ENCODE results near the gene AP5M1. TPM values are rescaled to one million over a fixed set of nuclear protein-coding genes. Genes with fewer than 3 reads are reported as not detected.
"Not testable (repeated sequence)": the region's sequence is repeated elsewhere in the genome, so short reads cannot be mapped to it uniquely, and the experiment has no call there.

The AP5M1 gene
- total RNA-seq, 5 donors from 2014 or later (not counting 1 experiment from before 2014, with no cell fraction given): 44.4 to 56.9 (median 48.5) TPM

- H3K27ac Mint-ChIP-seq; H3K27me3 Mint-ChIP-seq; POLR2A ChIA-PET; H3K9me3 ChIP-seq; H3K4me3 Mint-ChIP-seq; H3K4me3 ChIP-seq (ENCODE audit: control insufficient read depth in 1 of 2, extremely low read depth in 1 of 2, low read length in 1 of 2); DNase-seq; H3K4me1 Mint-ChIP-seq; H3K36me3 ChIP-seq (ENCODE audit: control insufficient read depth in 2 of 2, extremely low read depth in 1 of 2, insufficient read depth in 1 of 2, low read length in 1 of 2); H3K4me1 ChIP-seq (ENCODE audit: control insufficient read depth in 1 of 2, extremely low read depth in 1 of 2, insufficient read depth in 2 of 2, low read length in 2 of 2); H3K36me3 Mint-ChIP-seq; H3K27ac ChIP-seq (ENCODE audit: low read length); ATAC-seq (replicated peaks in 1 of 4); CTCF ChIA-PET; H3K27me3 ChIP-seq (replicated peaks in 1 of 2; ENCODE audit: control insufficient read depth in 2 of 2, extremely low read depth in 1 of 2, insufficient read depth in 2 of 2, low read length in 1 of 2): not testable (repeated sequence)
- H3K9me3 Mint-ChIP-seq: peaks cover 0 to 38% (median 19%) of the 10 kb centered on the region in 3 donors
- WGBS (ENCODE audit: insufficient coverage): no CpG with 5 or more reads among the region's 31 CpGs
Observed at GRCh38 chr14:57333726-57334125, 65.0 kb downstream of the AP5M1 start.

GRCh38 chr14:57343545-57344297 is 75.0 kb downstream of the AP5M1 start:
- H3K27ac ChIP-seq (ENCODE audit: low read length); H3K27ac Mint-ChIP-seq; H3K9me3 Mint-ChIP-seq; H3K9me3 ChIP-seq; H3K27me3 ChIP-seq (replicated peaks in 1 of 2; ENCODE audit: control insufficient read depth in 2 of 2, extremely low read depth in 1 of 2, insufficient read depth in 2 of 2, low read length in 1 of 2); DNase-seq; ATAC-seq (replicated peaks in 1 of 4); H3K36me3 ChIP-seq (ENCODE audit: control insufficient read depth in 2 of 2, extremely low read depth in 1 of 2, insufficient read depth in 1 of 2, low read length in 1 of 2); H3K4me1 ChIP-seq (ENCODE audit: control insufficient read depth in 1 of 2, extremely low read depth in 1 of 2, insufficient read depth in 2 of 2, low read length in 2 of 2); CTCF ChIA-PET; H3K4me3 ChIP-seq (ENCODE audit: control insufficient read depth in 1 of 2, extremely low read depth in 1 of 2, low read length in 1 of 2); POLR2A ChIA-PET; H3K4me1 Mint-ChIP-seq; H3K36me3 Mint-ChIP-seq: not testable (repeated sequence)
- peak overlapping the region in 1 of 3 donors; percentile 28 for H3K4me3 Mint-ChIP-seq
- peaks cover 11 to 25% of the 10 kb centered on the region in 2 donors for H3K27me3 Mint-ChIP-seq
- 86% methylated on average over 27 of the region's 34 CpGs for WGBS (ENCODE audit: insufficient coverage)

GRCh38 chr14:57345106-57345505 is 76.3 kb downstream of the AP5M1 start:
- WGBS (ENCODE audit: insufficient coverage): 76% methylated on average over 7 of the region's 9 CpGs
- CTCF ChIA-PET: interaction anchor here in 1 of 2 donors (0.6 kb wide), 1 partner anchor 93 kb away, joined by 3 read pairs; no protein-coding TSS in a partner anchor
- peaks cover 0 to 4% (median 4%) of the 10 kb centered on the region in 3 donors for H3K9me3 Mint-ChIP-seq
- Histone ChIP-seq H3K9me3 (no peaks in the 10 kb centered on the region), H3K4me1 (ENCODE audit: control insufficient read depth in 1 of 2, extremely low read depth in 1 of 2, insufficient read depth in 2 of 2, low read length in 2 of 2) (no peaks in the 10 kb centered on the region), H3K27ac (ENCODE audit: low read length) (no peak overlapping the region), H3K36me3 (ENCODE audit: control insufficient read depth in 2 of 2, extremely low read depth in 1 of 2, insufficient read depth in 1 of 2, low read length in 1 of 2) (no peaks in the 10 kb centered on the region), H3K4me3 (ENCODE audit: control insufficient read depth in 1 of 2, extremely low read depth in 1 of 2, low read length in 1 of 2) (no peak overlapping the region), H3K27me3 (replicated peaks in 1 of 2; ENCODE audit: control insufficient read depth in 2 of 2, extremely low read depth in 1 of 2, insufficient read depth in 2 of 2, low read length in 1 of 2) (peaks cover 0 to 10% of the 10 kb centered on the region in 2 experiments)
- DNase-seq (no peak), ATAC-seq (replicated peaks in 1 of 4) (no peak)
- H3K4me3 Mint-ChIP-seq: no peak overlapping the region
- H3K4me1 Mint-ChIP-seq: no peaks in the 10 kb centered on the region
- POLR2A ChIA-PET: interaction anchor here in 1 of 2 donors (0.6 kb wide), 1 partner anchor 30 kb away, joined by 4 read pairs; no protein-coding TSS in a partner anchor
- H3K27me3 Mint-ChIP-seq: peaks cover 11 to 34% of the 10 kb centered on the region in 2 donors
- no peaks in the 10 kb centered on the region for H3K36me3 Mint-ChIP-seq
- no peak overlapping the region for H3K27ac Mint-ChIP-seq

GRCh38 chr14:57346741-57347140 is 78.0 kb downstream of the AP5M1 start:
- Histone ChIP-seq H3K36me3 (ENCODE audit: control insufficient read depth in 2 of 2, extremely low read depth in 1 of 2, insufficient read depth in 1 of 2, low read length in 1 of 2) (no peaks in the 10 kb centered on the region), H3K27ac (ENCODE audit: low read length) (no peak overlapping the region)
- WGBS (ENCODE audit: insufficient coverage): no CpG with 5 or more reads among the region's 2 CpGs

More at GRCh38 chr14:57346741-57347140, 78.0 kb downstream of the AP5M1 start:
- Mint-ChIP-seq H3K27me3 (peaks cover 14 to 38% of the 10 kb centered on the region in 2 donors), H3K4me1 (no peaks in the 10 kb centered on the region), H3K36me3 (no peaks in the 10 kb centered on the region), H3K27ac (no peak overlapping the region), H3K4me3 (no peak overlapping the region), H3K9me3 (peaks cover 0 to 3% (median 0%) of the 10 kb centered on the region in 3 donors)
- H3K9me3 ChIP-seq: no peaks in the 10 kb centered on the region
- peaks cover 0 to 17% of the 10 kb centered on the region in 2 experiments for H3K27me3 ChIP-seq (replicated peaks in 1 of 2; ENCODE audit: control insufficient read depth in 2 of 2, extremely low read depth in 1 of 2, insufficient read depth in 2 of 2, low read length in 1 of 2)
- no peaks in the 10 kb centered on the region for H3K4me1 ChIP-seq (ENCODE audit: control insufficient read depth in 1 of 2, extremely low read depth in 1 of 2, insufficient read depth in 2 of 2, low read length in 2 of 2)
- ChIA-PET CTCF (no interaction called here), POLR2A (no interaction called here)
- DNase-seq (no peak), ATAC-seq (replicated peaks in 1 of 4) (no peak)
- no peak overlapping the region for H3K4me3 ChIP-seq (ENCODE audit: control insufficient read depth in 1 of 2, extremely low read depth in 1 of 2, low read length in 1 of 2)

Other genes starting within 250 kb of the AP5M1 start
- 10 to 100 TPM; 28.3 to 45.1 (median 36.3) TPM for gene EXOC5, start 66 bp upstream of the AP5M1 start, total RNA-seq
- gene NAA30, start 121.6 kb downstream of the AP5M1 start, total RNA-seq: 10 to 100 TPM; 13.6 to 21.2 (median 16.2) TPM
- not detected for gene CCDC198, start 224.9 kb downstream of the AP5M1 start, total RNA-seq